ENCODE data around the gene ST6GAL1. TPM values are rescaled to one million over a fixed set of nuclear protein-coding genes. Genes with fewer than 3 reads are reported as not detected.

Gene ST6GAL1
- total and polyA plus RNA-seq, 2 of the 13 experiments (the other 11 are each of a cell fraction or from before 2014, with no cell fraction given), result 79.9 to 164 TPM

GRCh38 chr3:186930641-186931531, 560 bp downstream of the ST6GAL1 start (continued):
- peak; percentile 23 for TF ChIP-seq IKZF4 (CRISPR knock-in tag; IDR thresholded peaks at IDR 0.05; ENCODE audit: borderline replicate concordance, low read depth, not compliant biosample characterization)
- TF ChIP-seq RELA (CRISPR knock-in tag; IDR thresholded peaks at IDR 0.05), result no peak
- no peak for TF ChIP-seq CENPT (CRISPR knock-in tag; IDR thresholded peaks at IDR 0.05; ENCODE audit: low read depth)
- no peak for TF ChIP-seq HINFP (CRISPR knock-in tag; IDR thresholded peaks at IDR 0.05; ENCODE audit: low read depth)
- no peak for TF ChIP-seq AGO2 (optimal IDR thresholded peaks at IDR 0.05; ENCODE audit: low read depth, low read length)
- TF ChIP-seq, protein P1, sequence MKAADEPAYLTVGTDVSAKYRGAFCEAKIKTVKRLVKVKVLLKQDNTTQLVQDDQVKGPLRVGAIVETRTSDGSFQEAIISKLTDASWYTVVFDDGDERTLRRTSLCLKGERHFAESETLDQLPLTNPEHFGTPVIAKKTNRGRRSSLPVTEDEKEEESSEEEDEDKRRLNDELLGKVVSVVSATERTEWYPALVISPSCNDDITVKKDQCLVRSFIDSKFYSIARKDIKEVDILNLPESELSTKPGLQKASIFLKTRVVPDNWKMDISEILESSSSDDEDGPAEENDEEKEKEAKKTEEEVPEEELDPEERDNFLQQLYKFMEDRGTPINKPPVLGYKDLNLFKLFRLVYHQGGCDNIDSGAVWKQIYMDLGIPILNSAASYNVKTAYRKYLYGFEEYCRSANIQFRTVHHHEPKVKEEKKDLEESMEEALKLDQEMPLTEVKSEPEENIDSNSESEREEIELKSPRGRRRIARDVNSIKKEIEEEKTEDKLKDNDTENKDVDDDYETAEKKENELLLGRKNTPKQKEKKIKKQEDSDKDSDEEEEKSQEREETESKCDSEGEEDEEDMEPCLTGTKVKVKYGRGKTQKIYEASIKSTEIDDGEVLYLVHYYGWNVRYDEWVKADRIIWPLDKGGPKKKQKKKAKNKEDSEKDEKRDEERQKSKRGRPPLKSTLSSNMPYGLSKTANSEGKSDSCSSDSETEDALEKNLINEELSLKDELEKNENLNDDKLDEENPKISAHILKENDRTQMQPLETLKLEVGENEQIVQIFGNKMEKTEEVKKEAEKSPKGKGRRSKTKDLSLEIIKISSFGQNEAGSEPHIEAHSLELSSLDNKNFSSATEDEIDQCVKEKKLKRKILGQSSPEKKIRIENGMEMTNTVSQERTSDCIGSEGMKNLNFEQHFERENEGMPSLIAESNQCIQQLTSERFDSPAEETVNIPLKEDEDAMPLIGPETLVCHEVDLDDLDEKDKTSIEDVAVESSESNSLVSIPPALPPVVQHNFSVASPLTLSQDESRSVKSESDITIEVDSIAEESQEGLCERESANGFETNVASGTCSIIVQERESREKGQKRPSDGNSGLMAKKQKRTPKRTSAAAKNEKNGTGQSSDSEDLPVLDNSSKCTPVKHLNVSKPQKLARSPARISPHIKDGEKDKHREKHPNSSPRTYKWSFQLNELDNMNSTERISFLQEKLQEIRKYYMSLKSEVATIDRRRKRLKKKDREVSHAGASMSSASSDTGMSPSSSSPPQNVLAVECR (CRISPR knock-in tag; IDR thresholded peaks at IDR 0.05; ENCODE audit: borderline replicate concordance), result peak; percentile 76
- 0 out of 2 replicates have a peak, but pooled peaks have one; percentile 33 for TF ChIP-seq ZBTB3 (CRISPR knock-in tag; IDR thresholded peaks at IDR 0.05; ENCODE audit: borderline replicate concordance, low read depth)
- TF ChIP-seq HOMEZ (CRISPR knock-in tag; IDR thresholded peaks at IDR 0.05; ENCODE audit: low read depth), result no peak
- no peak for TF ChIP-seq ZNF7 (CRISPR knock-in tag; IDR thresholded peaks at IDR 0.05)
- TF ChIP-seq, protein P2, sequence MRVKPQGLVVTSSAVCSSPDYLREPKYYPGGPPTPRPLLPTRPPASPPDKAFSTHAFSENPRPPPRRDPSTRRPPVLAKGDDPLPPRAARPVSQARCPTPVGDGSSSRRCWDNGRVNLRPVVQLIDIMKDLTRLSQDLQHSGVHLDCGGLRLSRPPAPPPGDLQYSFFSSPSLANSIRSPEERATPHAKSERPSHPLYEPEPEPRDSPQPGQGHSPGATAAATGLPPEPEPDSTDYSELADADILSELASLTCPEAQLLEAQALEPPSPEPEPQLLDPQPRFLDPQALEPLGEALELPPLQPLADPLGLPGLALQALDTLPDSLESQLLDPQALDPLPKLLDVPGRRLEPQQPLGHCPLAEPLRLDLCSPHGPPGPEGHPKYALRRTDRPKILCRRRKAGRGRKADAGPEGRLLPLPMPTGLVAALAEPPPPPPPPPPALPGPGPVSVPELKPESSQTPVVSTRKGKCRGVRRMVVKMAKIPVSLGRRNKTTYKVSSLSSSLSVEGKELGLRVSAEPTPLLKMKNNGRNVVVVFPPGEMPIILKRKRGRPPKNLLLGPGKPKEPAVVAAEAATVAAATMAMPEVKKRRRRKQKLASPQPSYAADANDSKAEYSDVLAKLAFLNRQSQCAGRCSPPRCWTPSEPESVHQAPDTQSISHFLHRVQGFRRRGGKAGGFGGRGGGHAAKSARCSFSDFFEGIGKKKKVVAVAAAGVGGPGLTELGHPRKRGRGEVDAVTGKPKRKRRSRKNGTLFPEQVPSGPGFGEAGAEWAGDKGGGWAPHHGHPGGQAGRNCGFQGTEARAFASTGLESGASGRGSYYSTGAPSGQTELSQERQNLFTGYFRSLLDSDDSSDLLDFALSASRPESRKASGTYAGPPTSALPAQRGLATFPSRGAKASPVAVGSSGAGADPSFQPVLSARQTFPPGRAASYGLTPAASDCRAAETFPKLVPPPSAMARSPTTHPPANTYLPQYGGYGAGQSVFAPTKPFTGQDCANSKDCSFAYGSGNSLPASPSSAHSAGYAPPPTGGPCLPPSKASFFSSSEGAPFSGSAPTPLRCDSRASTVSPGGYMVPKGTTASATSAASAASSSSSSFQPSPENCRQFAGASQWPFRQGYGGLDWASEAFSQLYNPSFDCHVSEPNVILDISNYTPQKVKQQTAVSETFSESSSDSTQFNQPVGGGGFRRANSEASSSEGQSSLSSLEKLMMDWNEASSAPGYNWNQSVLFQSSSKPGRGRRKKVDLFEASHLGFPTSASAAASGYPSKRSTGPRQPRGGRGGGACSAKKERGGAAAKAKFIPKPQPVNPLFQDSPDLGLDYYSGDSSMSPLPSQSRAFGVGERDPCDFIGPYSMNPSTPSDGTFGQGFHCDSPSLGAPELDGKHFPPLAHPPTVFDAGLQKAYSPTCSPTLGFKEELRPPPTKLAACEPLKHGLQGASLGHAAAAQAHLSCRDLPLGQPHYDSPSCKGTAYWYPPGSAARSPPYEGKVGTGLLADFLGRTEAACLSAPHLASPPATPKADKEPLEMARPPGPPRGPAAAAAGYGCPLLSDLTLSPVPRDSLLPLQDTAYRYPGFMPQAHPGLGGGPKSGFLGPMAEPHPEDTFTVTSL (CRISPR knock-in tag; IDR thresholded peaks at IDR 0.05; ENCODE audit: borderline replicate concordance), result peak; percentile 42; the same call in 1 of the 2 replicates

Measured in HepG2 (cell line).